T-helper 2 cell treated with Interferon-gamma antibody and Interleukin-4, amounts not matched to agents 100 ng/mL and 5 ng/mL, for 36 hours (primary cell): ENCODE results near the gene NAA30. TPM values are rescaled to one million over a fixed set of nuclear protein-coding genes. Genes with fewer than 3 reads are reported as not detected.
"Not testable (repeated sequence)": the region's sequence is repeated elsewhere in the genome, so short reads cannot be mapped to it uniquely, and the experiment has no call there.

ENCODE experiments used
- intact Hi-C: fragments of 100-400 bp; cut with micrococcal nuclease; formaldehyde crosslinking; loops from one replicate; pipeline ENCODE4 v1.15.1; 2023
- total RNA-seq: library from RNA; stranded (reverse); gene quantifications from 2 replicates; pipeline ENCODE4 v1.2.3, GENCODE V29; 2022

The NAA30 gene
- total RNA-seq, result 16.4 and 17.2 TPM in 2 replicates

DNA sequence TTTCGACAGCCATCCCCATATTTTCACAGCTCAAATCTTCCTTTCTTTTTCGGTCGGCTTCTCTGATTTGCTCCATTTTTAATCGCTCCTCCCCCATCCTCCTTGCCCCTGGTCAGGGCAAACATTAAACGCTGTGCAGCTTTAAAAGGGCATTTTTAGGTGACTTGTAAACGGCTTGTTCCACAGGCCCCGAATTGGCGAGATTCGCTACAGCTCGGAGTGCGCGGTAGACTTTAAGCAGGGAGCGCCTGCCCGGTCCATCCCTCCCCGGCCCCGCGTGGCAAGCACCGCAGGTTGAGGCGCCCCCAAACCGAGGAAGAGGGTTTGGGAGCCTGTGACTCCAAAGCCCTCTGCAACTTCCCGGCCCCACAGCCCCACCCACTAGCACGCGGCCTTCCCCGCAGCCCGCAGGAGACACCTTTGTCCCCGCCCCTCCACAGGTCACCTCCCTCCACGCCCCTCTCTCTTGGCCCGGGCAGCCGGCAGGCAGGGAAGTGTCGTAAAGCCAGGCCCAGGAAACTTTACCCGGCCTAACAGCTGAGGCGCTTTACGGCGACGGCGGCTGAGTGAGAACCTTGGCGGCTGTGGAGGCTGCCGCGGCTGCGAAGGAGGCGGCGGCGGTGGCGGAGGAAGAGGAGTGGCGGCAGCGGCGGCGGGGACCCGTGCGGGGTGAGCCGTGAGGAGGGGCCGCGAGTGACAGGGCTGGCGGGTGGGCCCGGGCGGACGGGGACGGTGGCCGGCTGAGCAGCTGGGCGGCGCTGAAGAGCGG lies at the start of gene NAA30:
Gene NAA30, plus strand, starts transcription at position 550 of the 769 bp plus-strand sequence. CDS start 372 bp downstream, outside the sequence.
- intact Hi-C loops, result loop anchor here (1.0 to 10.0 kb wide), 5 partner anchors 121 to 1805 kb away; partner anchors contain the start of genes DAAM1, KIAA0586, KTN1 and TIMM9

DNA sequence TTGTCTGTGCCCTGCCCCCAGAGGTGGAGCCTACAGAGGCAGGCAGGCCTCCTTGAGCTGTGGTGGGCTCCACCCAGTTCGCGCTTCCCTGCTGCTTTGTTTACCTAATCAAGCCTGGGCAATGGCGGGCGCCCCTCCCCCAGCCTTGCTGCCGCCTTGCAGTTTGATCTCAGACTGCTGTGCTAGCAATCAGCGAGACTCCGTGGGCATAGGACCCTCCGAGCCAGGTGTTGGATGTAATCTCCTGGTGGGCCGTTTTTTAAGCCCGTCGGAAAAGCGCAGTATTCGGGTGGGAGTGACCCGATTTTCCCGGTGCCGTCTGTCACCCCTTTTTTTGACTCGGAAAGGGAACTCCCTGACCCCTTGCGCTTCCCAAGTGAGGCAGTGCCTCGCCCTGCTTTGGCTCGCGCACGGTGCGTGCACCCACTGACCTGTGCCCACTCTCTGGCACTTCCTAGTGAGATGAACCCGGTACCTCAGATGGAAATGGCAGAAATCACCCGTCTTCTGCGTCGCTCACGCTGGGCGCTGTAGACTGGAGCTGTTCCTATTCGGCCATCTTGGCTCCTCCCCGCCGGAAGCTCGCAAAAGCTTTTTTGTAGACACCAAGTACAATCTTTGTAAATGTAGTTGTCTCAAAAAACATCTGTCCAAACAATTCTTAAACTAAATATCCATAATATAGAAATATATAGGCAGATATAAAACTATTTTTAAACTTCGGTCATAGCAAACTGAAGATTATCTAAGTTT lies 46.7 kb upstream of the NAA30 start:
- intact Hi-C loops, result not testable (repeated sequence)

DNA sequence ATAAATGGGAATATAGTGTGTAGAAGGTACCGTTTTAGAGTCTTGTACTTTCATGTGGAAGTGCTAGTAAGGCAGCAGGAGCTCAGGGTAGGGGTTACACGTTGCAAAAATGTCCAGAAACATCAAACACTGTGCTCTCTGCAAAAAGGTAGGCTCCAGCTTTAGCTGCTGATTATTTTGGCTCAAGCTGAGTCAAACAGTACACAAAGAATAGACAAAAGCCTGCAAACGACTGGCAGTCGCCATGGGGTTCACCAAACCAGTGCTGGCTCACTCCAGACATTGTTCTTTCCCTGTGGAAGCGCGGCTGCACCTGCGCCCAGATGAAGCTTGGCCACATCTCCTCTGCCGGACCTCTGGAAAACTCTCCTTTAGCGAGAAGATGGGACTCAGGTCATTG lies 45.3 kb upstream of the NAA30 start:
- intact Hi-C loops, result no loop called here

DNA sequence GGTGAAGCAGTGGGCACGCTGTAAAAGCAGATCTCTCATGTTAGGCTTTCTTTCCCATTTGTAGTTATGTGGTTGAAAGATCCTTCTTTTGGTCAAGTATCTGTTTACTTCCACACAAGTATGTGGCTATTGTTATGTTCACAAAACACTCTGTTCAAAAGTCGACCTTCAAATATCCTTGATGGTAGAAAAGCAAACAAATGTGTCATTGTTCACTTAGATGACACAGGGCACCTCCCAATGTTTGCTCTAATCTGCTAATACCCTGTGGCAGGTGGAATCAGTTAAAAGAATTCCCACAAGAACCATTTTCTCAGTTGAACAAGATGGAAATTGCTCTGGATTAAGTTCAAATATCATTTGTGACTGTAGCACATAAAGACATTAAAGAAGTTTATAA lies 43.6 kb upstream of the NAA30 start:
- intact Hi-C loops, result no loop called here

DNA sequence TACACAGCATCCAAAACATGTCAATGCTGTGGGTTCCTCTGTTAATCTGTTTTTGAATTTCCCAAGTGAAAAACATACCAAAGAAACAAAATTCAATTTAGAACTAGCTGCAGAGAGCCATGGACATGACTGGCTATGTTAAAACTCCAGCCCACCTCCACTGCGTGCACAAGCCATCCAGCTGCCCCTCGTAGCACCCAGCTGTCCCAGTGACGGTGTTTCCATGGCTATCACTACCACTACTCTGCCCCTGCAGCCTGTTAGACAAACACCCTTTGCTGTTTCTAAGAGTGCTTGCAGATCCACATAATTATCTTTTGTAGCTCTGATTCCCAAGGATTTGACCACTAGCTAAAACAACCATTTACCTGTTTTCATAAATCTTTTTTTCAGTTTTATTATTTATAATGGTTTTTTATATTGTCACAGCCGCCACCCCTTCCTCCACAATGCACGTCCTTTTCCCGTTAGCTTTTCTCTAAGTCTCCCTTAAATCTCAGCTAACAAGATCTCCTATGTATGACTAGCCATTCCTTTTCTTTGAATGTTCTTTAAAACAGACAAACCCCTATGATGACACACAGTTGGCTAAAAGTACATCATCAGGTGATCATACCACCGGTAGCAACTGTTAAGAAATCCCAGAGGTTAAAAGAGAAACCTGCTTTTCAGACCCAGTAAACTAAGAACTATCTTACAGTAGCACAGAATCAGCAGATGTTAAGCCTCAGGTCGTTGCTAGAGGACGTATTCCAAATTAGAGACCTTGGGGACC lies 37.8 kb upstream of the NAA30 start:
- intact Hi-C loops, result no loop called here

DNA sequence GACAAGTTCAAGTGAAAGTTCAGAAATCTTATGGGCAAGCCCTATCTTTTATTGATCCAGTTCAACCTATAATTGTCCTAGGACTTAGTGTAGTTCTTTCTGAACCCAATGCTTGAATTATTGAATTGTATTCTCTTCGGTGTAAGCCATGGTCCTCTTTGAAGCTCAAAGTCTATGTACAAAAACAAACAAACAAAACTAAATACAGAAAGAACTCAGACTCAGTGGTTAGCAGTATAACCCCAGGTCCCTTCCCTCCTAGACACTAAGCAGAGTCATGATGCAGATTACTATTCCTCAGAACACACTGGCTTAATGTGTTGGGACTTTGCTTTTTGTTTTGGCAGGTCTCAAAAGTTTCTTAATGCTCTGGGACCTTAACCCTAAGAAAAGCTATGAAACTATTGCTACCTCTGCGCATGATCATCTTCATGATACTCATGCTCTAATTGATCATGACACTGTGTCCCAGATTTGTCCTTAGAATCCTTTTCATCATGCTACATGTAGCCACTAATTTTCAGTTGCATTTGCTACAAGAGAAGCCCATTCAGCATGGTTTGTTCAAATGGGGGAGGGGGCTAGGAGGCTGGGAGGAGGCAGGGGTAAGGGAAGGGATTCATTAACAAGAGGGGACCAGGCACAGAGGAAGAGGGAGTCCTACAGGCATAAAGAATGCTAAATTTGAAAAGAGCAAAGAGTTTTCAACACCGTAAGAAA lies 35.1 kb upstream of the NAA30 start:
- intact Hi-C loops, result no loop called here

DNA sequence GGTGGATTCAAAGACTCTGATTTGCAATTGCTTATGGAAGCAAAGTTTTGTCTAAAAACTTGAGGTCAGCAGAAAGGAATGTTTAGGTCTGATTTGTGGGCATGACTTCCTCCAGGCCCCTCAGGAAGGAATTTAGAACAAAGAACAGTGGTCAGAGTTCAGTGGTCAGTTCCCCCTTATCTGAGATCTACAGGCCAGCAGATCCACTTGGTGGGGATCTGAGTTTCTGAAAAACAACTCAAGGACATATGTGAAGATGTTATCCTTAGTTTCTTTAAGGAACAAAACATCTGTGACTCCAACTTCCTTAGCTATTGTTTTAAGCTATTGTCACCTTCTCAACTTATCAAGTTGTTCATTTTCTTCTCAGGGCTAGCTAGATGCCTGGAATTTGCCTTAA lies 28.0 kb upstream of the NAA30 start:
- intact Hi-C loops, result no loop called here

DNA sequence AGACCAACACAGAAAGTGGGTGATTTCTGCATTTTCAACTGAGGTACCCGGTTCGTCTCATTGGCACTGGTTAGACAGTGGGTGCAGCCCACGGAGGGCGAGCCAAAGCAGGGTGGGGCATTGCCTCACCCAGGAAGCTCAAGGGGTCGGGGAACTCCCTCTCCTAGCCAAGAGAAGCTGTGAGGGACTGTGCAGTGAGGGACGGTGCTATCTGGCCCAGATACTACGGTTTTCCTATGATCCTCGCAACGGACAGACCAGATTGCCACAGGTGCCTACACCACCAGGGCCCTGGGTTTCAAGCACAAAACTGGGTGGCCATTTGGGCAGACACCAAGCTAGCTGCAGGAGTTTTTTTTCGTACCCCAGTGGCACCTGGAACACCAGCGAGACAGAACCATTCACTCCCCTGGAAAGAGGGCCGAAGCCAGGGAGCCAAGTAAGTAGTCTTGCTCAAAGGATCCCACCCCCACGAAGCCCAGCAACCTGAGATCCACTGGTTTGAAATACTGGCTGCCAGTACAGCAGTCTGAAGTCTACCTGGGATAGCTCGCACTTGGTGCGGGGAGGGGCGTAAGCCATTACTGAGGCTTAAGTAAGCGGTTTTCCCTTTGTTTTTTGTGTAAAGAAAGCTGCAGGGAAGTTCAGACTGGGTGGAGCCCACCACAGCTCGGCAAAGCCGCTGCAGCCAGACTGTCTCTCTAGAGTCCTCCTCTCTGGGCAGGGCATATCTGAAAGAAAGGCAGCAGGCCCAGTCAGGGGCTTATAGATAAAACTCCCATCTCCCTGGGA lies 25.5 kb upstream of the NAA30 start:
- intact Hi-C loops, result no loop called here

DNA sequence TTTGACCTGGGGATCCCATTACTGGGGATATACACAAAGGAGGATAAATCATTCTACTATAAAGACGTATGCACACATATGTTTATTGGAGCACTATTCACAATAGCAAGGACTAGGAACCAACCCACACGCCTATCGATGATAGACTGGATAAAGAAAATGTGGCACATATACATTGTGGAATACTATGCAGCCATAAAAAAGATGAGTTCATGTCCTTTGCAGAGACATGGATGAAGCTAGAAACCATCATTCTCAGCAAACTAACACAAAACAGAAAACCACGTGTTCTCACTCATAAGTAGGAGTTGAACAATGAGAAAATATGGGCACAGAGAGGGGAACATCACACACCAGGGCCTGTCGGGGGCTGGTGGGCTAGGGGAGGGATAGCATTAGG lies 20.2 kb upstream of the NAA30 start:
- intact Hi-C loops, result not testable (repeated sequence)

DNA sequence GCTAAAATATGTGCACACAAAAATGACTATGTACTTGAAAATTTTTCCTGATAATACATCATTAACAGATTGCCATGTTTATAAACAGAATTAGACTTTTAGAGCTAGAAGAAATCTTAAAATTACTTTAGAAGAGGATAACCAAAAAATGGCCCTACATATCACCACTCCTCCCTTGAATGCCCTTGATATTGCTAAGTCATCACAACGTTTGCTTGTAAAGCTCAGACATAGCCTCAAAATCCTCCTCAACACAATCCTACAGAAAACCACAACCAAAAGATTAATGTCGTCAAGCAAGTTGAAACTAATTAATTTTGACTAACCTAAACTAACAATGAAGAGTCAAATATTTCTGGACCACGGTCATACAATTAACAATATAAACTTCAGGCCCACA lies 19.4 kb upstream of the NAA30 start:
- intact Hi-C loops, result no loop called here

DNA sequence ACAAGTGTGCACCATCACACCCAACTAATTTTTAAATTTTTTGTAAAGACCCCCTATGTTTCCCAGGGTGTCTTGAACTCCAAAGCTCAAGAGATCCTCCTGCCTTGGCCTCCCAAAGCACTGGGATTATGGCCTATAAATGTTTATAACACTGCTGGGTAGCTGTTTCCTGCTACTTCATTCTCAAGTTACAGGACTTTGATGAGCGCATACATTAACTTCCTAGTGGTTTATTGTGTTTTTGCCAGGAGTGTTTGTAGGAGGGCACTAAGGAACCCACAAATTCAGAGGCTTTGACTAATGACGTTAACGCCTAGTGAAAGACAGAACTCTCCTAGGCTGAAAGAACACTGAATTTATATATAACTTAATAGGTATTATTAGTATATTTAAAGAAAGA lies 15.2 kb upstream of the NAA30 start:
- intact Hi-C loops, result no loop called here

DNA sequence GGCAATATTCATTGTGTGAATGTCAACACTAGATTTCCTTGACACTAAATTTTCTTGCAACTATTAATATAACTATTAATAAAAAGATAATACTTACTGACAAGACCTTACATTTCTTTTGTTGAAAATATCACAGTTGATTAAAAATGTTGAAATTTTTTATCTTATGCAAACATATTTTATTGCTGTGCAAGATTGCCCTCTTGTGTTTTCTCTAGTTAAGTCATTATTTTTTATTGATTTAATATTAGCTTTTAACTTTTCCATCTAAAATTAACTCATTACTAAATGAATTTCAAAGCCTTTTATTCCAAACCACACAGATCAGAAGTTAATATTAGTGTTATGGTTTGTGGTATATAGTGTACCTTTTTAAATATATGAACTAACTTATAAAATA lies 11.7 kb upstream of the NAA30 start:
- intact Hi-C loops, result no loop called here

DNA sequence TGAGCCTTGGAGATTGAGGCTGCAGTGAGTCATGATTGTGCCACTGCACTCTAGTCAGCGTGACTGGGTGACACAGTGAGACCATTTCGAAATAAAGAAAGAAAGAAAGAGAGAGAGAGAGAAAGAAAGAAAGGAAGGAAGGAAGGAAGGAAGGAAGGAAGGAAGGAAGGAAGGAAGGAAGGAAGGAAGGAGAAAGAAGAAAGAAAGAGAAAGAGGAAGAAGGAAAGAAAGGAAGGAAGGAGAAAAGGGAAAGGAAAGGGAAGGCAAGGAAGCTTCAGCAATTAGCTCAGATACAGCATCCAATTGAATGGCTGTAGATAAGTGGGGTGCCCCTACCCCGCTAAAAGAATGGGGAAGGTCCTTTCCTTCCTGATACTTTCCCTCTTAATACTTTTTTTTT lies 9.5 kb upstream of the NAA30 start:
- intact Hi-C loops, result no loop called here

DNA sequence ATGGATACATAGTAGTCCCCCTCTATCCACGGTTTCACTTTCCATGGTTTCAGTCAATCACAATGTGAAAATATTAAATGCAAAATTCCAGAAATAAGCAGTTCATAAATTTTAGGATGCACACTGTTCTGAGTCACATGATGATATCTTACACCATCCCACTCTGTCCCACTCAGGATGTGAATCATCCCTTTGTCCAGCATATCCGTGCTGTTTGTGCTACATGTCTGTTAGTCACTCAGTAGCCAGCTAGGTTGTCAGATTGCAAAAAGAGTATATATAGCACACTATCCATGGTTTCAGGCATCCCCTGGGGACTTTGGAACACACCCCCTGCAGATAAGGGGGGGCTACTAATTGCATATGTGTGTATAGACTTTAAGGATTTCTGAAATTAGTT lies 8.1 kb upstream of the NAA30 start:
- intact Hi-C loops, result no loop called here

DNA sequence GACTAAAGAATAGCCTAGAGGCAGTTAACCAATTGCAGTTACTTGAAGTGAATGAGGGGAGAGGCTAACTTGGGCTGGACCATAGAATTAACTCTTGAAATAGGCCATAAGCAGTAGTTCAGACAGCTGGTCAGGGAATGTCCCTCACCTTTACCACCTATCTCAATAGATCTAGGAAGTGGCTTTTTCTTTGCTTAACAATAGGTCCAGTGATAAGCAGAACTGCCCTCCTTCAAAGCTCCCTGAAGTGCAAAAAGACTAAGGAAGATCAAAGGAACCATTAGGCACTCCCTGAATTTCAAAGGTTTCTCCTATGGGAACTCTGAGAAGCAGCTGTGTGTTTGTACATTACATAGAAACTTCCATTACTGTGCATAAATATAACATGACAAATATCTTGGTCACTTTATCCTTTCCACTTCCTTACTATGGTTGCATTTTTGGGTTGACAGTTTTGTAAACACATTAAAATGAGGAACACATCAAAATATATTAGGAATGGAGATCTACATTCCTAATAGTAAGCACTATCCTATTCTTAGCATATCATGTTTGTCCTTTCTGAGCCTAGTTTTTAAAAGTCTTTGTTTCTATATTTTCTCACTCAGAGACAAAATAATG lies 7.2 kb upstream of the NAA30 start:
- intact Hi-C loops, result no loop called here

DNA sequence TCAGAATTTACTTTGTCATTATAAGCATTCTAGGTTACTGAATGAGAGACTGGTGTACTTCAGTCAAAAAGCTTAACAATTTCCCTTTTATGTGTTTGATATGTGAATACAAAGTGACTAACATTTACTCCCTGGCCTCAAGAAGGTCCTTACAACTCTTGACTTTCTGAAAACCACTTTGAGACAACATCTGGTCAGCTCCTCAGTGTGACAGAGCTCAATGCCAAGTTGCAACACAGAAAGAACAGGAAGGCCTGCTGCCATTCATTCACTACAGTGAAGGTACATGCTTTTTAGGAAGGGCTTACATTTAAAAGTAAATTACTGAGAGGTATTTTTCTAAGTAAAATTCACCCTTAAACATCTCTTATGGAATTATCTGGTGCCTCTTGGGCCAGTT lies 2.3 kb upstream of the NAA30 start:
- intact Hi-C loops, result no loop called here

DNA sequence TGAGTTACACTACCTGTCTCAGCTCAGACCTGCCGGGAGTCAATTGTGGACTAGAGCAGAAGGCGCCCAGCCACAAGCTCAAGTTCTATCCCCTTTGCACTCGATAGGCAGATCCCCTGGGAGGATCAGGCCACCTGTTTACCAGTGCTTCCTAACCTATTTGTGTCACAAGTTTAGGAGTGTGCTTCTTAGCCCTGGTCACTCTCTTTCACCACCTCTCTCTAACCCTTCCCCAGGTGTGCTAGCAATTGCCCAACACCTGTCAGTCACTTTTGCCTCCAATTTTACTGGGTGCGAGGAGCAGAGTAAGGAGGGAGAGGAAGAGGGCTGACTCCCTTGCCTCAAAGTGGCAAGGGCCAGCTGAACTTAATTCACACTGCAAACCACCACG lies 745 bp upstream of the NAA30 start:
- intact Hi-C loops, result loop anchor here (1.0 to 10.0 kb wide), 5 partner anchors 120 to 1805 kb away; partner anchors contain the start of genes DAAM1, KIAA0586, KTN1 and TIMM9

DNA sequence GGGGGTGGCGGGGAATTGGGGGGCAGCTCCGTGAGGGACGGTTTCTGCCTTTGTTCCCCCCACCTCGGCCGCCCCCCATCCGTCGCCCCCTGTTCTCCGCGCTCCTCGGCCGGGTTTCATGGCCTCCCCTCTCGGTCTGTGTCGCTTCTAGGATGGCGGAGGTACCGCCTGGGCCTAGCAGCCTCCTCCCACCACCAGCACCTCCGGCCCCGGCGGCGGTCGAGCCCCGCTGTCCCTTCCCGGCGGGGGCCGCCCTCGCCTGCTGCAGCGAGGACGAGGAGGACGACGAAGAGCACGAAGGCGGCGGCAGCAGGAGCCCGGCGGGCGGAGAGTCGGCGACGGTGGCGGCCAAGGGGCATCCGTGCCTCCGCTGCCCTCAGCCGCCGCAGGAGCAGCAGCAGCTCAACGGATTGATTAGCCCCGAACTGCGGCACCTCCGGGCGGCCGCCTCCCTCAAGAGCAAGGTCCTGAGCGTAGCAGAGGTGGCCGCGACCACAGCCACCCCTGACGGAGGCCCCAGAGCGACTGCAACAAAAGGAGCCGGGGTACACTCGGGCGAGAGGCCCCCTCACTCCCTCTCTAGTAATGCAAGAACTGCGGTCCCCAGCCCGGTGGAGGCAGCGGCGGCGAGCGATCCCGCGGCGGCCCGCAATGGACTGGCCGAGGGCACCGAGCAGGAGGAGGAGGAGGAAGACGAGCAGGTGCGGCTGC lies 575 bp downstream of the NAA30 start:
- intact Hi-C loops, result loop anchor here (1.0 to 10.0 kb wide), 5 partner anchors 122 to 1806 kb away; partner anchors contain the start of genes DAAM1, KIAA0586, KTN1 and TIMM9
